Measurements from ENCODE around the gene ABCF3. TPM values are rescaled to one million over a fixed set of nuclear protein-coding genes. Genes with fewer than 3 reads are reported as not detected.

The ABCF3 gene
- total RNA-seq, 4 donors from 2014 or later, result 58.6 to 286 (median 133) TPM

DNA sequence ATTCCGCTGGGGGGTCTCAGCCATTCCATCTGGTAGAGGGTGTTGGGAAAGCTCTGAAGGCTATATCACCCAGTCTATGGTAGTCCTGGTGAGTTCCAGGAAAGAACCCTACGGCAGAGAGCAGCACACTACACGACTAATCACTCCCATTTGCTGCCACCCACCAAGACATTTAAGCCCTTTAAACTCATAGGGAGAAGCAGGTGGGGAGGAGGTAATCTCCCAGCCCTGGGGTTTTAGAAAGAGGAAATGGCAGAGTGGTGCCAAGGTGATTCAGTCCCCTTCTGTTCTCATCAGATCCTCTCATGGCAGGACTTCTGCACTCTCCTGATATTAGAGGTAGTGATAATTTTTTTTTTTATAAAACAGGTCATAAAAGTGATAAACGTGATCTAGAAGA, 32.8 kb downstream of the ABCF3 start:
- no peaks in the 10 kb centered on the region for H3K4me1 ChIP-seq
- WGBS, 2 donors (ENCODE audit: low coverage in 1 of 2), result 43 to 55% methylated on average over 3 to 4 of the region's 4 CpGs
- H3K27ac ChIP-seq, result no peak overlapping the region
- peaks cover 25% of the 10 kb centered on the region for H3K27me3 ChIP-seq
- H3K4me3 ChIP-seq, result no peak overlapping the region
- intact Hi-C loops (cut with DNase I; ENCODE audit: low total_unique reads) (no loop called here), in situ Hi-C loops (cut with MboI; ENCODE audit: low pct_ligation_motif_present in 1 of 4, low pct_unique_long_range_greater_than_20kb in 1 of 4, low sequenced_read_pairs in 3 of 4) (no loop called here)
- H3K36me3 ChIP-seq, result no peaks in the 10 kb centered on the region
- no peak for TF ChIP-seq EP300 (IDR thresholded peaks at IDR 0.05; ENCODE audit: low read depth)
- TF ChIP-seq POLR2A (IDR thresholded peaks at IDR 0.05), result no peak
- TF ChIP-seq, protein P1, sequence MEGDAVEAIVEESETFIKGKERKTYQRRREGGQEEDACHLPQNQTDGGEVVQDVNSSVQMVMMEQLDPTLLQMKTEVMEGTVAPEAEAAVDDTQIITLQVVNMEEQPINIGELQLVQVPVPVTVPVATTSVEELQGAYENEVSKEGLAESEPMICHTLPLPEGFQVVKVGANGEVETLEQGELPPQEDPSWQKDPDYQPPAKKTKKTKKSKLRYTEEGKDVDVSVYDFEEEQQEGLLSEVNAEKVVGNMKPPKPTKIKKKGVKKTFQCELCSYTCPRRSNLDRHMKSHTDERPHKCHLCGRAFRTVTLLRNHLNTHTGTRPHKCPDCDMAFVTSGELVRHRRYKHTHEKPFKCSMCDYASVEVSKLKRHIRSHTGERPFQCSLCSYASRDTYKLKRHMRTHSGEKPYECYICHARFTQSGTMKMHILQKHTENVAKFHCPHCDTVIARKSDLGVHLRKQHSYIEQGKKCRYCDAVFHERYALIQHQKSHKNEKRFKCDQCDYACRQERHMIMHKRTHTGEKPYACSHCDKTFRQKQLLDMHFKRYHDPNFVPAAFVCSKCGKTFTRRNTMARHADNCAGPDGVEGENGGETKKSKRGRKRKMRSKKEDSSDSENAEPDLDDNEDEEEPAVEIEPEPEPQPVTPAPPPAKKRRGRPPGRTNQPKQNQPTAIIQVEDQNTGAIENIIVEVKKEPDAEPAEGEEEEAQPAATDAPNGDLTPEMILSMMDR (IDR thresholded peaks at IDR 0.05), result no peak
- TF ChIP-seq POLR2AphosphoS5 (IDR thresholded peaks at IDR 0.05), result no peak
- no peaks in the 10 kb centered on the region for H3K9me3 ChIP-seq
- no peak for DNase-seq

DNA sequence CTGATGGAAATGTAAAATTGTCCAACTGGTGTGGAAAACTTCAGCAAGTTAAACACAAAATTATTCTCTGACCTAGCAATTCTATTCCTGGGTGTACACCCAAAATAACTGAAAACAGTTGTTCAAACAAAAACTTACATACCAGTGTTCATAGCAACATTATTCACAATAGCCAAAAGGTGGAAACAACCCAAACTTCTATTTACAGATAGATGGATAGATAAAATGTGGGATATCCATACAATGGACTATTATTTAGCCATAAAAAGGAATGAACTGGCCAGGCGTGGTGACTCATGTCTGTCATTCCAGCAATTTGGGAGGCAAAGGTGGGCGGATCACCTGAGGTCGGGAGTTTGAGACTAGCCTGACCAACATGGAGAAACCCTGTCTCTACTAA, 36.5 kb downstream of the ABCF3 start:
- no peaks in the 10 kb centered on the region for H3K4me1 ChIP-seq
- TF ChIP-seq, protein P1 (IDR thresholded peaks at IDR 0.05), result no peak
- intact Hi-C loops (cut with DNase I; ENCODE audit: low total_unique reads) (no loop called here), in situ Hi-C loops (cut with MboI; ENCODE audit: low pct_ligation_motif_present in 1 of 4, low pct_unique_long_range_greater_than_20kb in 1 of 4, low sequenced_read_pairs in 3 of 4) (no loop called here)
- H3K4me3 ChIP-seq, result no peak overlapping the region
- H3K27me3 ChIP-seq, result peaks cover 46% of the 10 kb centered on the region
- H3K9me3 ChIP-seq, result no peaks in the 10 kb centered on the region
- no peaks in the 10 kb centered on the region for H3K36me3 ChIP-seq
- DNase-seq, result no peak
- H3K27ac ChIP-seq, result no peak overlapping the region
- 56 to 57% methylated on average over 3 of the region's 3 CpGs for WGBS, 2 donors (ENCODE audit: low coverage in 1 of 2)

DNA sequence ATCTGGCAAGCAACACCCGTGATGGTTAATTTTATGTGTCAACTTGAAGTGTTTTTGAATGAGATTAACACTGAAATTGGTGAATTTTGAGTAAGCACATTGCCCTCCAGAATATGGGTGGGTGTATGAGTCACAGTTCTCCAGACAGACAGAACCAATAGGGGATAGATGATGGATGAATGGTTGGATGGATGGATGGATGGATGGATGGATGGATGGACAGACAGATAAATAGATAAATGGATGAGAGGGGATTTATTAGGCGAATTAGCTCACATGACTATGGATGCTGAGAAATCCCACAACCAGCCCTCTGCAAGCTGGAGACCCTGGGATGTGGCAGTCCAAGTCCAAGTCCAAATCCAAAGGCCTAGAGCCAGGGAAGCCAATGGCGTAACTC, 37.9 kb downstream of the ABCF3 start:
- intact Hi-C loops (cut with DNase I; ENCODE audit: low total_unique reads), result no loop called here
- H3K9me3 ChIP-seq, result no peaks in the 10 kb centered on the region
- in situ Hi-C loops (cut with MboI; ENCODE audit: low pct_ligation_motif_present in 1 of 4, low pct_unique_long_range_greater_than_20kb in 1 of 4, low sequenced_read_pairs in 3 of 4), result no loop called here
- peaks cover 61% of the 10 kb centered on the region for H3K27me3 ChIP-seq
- H3K36me3 ChIP-seq, result no peaks in the 10 kb centered on the region
- TF ChIP-seq POLR2AphosphoS5 (IDR thresholded peaks at IDR 0.05) (no peak), EP300 (IDR thresholded peaks at IDR 0.05; ENCODE audit: low read depth) (no peak), POLR2A (IDR thresholded peaks at IDR 0.05) (no peak)
- TF ChIP-seq, protein P1 (IDR thresholded peaks at IDR 0.05), result no peak
- DNase-seq, result no peak
- peaks cover 0 to 2% (median under 1%) of the 10 kb centered on the region in 4 donors for H3K4me1 ChIP-seq
- no peak overlapping the region for H3K4me3 ChIP-seq
- no peak overlapping the region for H3K27ac ChIP-seq
- 67 to 74% methylated on average over 2 to 3 of the region's 3 CpGs for WGBS, 2 donors (ENCODE audit: low coverage in 1 of 2)

DNA sequence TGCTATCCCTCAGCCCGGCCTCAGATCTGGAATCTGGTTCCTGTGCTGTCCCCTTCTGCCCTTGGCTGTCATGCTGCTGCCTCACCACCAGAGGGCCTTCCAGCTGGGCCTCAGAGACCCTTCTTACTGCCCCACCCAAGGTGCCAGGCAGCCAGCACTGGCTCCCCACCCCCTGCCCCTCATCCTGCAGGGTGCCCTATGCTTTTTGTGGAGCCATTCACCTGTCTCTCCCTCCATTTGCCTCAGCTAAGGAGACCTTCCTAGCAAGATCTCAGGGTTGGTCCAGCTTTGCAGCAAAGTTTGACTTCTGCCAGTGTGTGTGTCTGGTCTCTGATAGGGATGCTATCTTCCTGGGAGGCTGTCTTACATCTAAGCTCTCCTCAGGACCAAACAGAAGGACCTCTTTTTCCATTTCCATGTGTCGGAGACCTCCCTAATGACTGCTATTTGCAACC, 41.5 kb downstream of the ABCF3 start:
- H3K27ac ChIP-seq, result no peak overlapping the region
- H3K27me3 ChIP-seq, result peaks cover 76% of the 10 kb centered on the region
- H3K4me3 ChIP-seq, result no peak overlapping the region
- no peaks in the 10 kb centered on the region for H3K9me3 ChIP-seq
- TF ChIP-seq POLR2AphosphoS5 (IDR thresholded peaks at IDR 0.05), result no peak
- TF ChIP-seq, protein P1 (IDR thresholded peaks at IDR 0.05), result peak; percentile 72 to 85 (median 76)
- intact Hi-C loops (cut with DNase I; ENCODE audit: low total_unique reads) (no loop called here), in situ Hi-C loops (cut with MboI; ENCODE audit: low pct_ligation_motif_present in 1 of 4, low pct_unique_long_range_greater_than_20kb in 1 of 4, low sequenced_read_pairs in 3 of 4) (loop anchor here in 3 of 4 donors (25.0 kb wide), 2 partner anchors 90 to 340 kb away; partner anchors contain the start of genes PARL (in 3 of the 3) and EIF2B5 (in 1 of the 3))
- H3K36me3 ChIP-seq, result no peaks in the 10 kb centered on the region
- 17 to 47% methylated on average over 1 to 2 of the region's 2 CpGs for WGBS, 2 donors (ENCODE audit: low coverage in 1 of 2)
- H3K4me1 ChIP-seq, result peaks cover 9 to 23% (median 17%) of the 10 kb centered on the region in 4 donors
- peak; percentile 28 for DNase-seq
